ENCODE results near the gene DHX35.
A peak's percentile ranks its signal among the peaks of the same experiment; 100 is the strongest.
"Not testable (repeated sequence)": the region's sequence is repeated elsewhere in the genome, so short reads cannot be mapped to it uniquely, and the experiment has no call there.

DHX35 gene

GRCh38 chr20:38979842-38980241 lies 17.7 kb downstream of the DHX35 start:
- DNase-seq (ENCODE audit: low read depth in 2 of 2), result no peak

- no peak for DNase-seq (ENCODE audit: low read depth in 2 of 2)
These were observed 20.1 kb downstream of the DHX35 start for GRCh38 chr20:38982291-38982690.

GRCh38 chr20:38985060-38985459 lies 22.9 kb downstream of the DHX35 start:
- no peak for DNase-seq (ENCODE audit: low read depth in 2 of 2)

- DNase-seq (ENCODE audit: low read depth in 2 of 2), result no peak
These were observed 23.5 kb downstream of the DHX35 start for GRCh38 chr20:38985603-38986170.

GRCh38 chr20:38986663-38987062 lies 24.5 kb downstream of the DHX35 start:
- DNase-seq (ENCODE audit: low read depth in 2 of 2), result no peak

- no peak for DNase-seq (ENCODE audit: low read depth in 2 of 2)
These were observed 25.6 kb downstream of the DHX35 start for GRCh38 chr20:38987777-38988176.

- DNase-seq (ENCODE audit: low read depth in 2 of 2), result no peak
These were observed 28.6 kb downstream of the DHX35 start for GRCh38 chr20:38990728-38991127.

- no peak for DNase-seq (ENCODE audit: low read depth in 2 of 2)
These were observed 29.9 kb downstream of the DHX35 start for GRCh38 chr20:38991814-38992704.

GRCh38 chr20:38995536-38996044 lies 33.4 kb downstream of the DHX35 start:
- DNase-seq (ENCODE audit: low read depth in 2 of 2), result no peak

GRCh38 chr20:38996866-38997265 lies 34.7 kb downstream of the DHX35 start:
- not testable (repeated sequence) for DNase-seq (ENCODE audit: low read depth in 2 of 2)

- peak in 1 of 2 donors; percentile 33 for DNase-seq (ENCODE audit: low read depth in 2 of 2)
These were observed 35.5 kb downstream of the DHX35 start for GRCh38 chr20:38997622-38998021.

- DNase-seq (ENCODE audit: low read depth in 2 of 2), result no peak
These were observed 37.1 kb downstream of the DHX35 start for GRCh38 chr20:38999217-38999616.

- no peak for DNase-seq (ENCODE audit: low read depth in 2 of 2)
These were observed 38.1 kb downstream of the DHX35 start for GRCh38 chr20:38999965-39000910.

GRCh38 chr20:39004508-39004907 lies 42.4 kb downstream of the DHX35 start:
- DNase-seq (ENCODE audit: low read depth in 2 of 2), result peak in 1 of 2 donors; percentile 3

- no peak for DNase-seq (ENCODE audit: low read depth in 2 of 2)
These were observed 47.2 kb downstream of the DHX35 start for GRCh38 chr20:39009348-39009747.

- DNase-seq (ENCODE audit: low read depth in 2 of 2), result no peak
These were observed 48.4 kb downstream of the DHX35 start for GRCh38 chr20:39010496-39010895.

- DNase-seq (ENCODE audit: low read depth in 2 of 2), result no peak
These were observed 51.5 kb downstream of the DHX35 start for GRCh38 chr20:39013662-39014109.

GRCh38 chr20:39016041-39016440 lies 53.9 kb downstream of the DHX35 start:
- no peak for DNase-seq (ENCODE audit: low read depth in 2 of 2)

GRCh38 chr20:39016506-39016905 lies 54.4 kb downstream of the DHX35 start:
- no peak for DNase-seq (ENCODE audit: low read depth in 2 of 2)

- no peak for DNase-seq (ENCODE audit: low read depth in 2 of 2)
These were observed 56.9 kb downstream of the DHX35 start for GRCh38 chr20:39019027-39019426.

- no peak for DNase-seq (ENCODE audit: low read depth in 2 of 2)
These were observed 57.7 kb downstream of the DHX35 start for GRCh38 chr20:39019805-39020325.

- DNase-seq (ENCODE audit: low read depth in 2 of 2), result no peak
These were observed 59.6 kb downstream of the DHX35 start for GRCh38 chr20:39021748-39022147.
